GM19238 (cell line): ENCODE measurements around the gene GTF2E1.
A peak's percentile ranks its signal among the peaks of the same experiment; 100 is the strongest.
"Not testable (repeated sequence)": the region's sequence is repeated elsewhere in the genome, so short reads cannot be mapped to it uniquely, and the experiment has no call there.

Source experiments
- DNase-seq: peaks from one replicate; pipeline ENCODE4 v3.0.0; 2011; ENCODE audit warnings: low spot score; ENCODE audit not compliant: insufficient read length

The GTF2E1 gene

DNA sequence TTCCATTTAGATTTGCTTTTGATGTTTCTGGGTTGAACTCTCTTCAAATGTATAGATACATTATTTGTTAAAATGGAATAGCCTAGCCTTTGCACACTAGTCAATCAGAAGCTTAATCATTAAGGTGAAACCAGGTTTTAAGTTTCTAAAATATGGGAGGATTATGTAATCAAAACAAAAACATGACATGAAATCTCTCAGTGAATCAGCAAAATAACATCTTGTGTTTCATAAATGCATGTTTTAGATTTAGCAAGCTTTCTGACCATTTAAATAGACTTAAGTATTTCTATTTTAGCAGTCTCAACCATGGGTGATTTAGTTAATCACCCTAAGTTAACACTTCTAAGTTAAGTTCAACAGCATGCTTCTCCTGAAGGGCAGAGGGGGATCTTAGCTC lies 11.3 kb downstream of the GTF2E1 start:
- DNase-seq: no peak

DNA sequence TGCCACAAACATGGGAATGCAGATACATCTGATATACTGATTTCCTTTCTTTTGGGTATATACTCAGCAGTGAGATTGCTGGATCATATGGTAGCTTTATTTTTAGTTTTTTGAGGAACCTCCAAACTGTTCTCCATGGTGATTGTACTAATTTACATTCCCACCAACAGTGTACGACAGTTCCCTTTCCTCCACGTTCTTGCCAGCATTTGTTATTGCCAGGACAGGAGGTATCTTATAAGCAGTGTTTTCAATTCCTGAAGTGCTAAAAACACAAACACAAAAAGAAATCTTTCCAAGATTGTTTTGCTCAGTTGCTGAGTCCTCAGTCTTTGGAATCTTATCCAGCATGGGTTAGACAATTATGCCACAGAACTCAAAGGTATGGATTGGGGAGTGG lies 13.5 kb downstream of the GTF2E1 start:
- no peak for DNase-seq

DNA sequence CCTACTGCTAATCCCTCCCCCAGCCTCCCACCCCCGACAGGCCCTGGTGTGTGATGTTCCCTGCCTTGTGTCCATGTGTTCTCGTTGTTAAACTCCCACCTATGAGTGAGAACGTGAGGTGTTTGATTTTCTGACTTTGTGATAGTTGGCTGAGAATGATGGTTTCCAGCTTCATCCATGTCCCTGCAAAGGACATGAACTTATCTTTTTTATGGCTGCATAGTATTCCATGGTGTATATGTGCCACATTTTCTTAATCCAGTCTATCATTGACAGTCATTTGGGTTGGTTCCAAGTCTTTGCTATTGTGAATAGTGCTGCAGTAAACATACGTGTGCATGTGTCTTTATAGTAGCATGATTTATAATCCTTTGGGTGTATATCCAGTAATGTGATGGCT lies 16.0 kb downstream of the GTF2E1 start:
- DNase-seq: not testable (repeated sequence)

DNA sequence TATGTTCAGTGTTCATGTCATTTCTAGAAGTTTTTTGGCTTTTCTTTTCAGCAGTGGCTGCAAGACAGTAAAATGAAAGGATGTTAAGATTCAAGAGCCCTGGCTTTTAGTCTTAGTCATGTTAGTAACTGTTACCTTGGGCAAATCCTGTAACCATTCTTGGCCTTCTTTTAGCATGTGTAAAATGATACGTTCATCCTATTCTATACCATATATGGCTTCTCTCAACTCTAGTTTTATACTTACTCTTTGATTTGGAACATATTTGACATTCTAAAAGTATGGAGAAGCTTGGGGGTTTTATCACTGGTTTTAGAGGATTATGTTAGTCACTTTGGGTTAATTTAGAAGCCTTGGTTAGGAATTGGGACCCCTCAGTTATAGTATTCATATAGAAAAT lies 20.1 kb downstream of the GTF2E1 start:
- no peak for DNase-seq

DNA sequence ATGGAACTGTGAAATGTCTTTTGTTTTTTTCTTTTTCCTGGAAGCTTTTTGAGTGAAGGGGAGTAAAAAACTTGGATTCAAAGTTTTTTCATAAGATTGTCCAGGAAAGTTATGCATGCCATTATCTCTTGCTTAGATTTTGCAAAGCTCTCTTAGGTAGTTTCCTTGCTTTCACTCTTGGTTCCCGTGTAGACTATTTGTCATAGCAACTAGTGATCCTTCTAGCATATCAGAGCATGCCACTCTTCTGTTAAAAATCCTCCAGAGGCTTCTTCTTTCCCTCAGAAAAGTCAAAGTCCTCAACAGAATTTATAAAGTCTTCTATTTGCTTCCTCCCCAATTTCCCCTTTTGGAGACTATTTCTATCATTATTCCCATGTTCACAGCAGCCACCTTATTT lies 21.1 kb downstream of the GTF2E1 start:
- no peak for DNase-seq

DNA sequence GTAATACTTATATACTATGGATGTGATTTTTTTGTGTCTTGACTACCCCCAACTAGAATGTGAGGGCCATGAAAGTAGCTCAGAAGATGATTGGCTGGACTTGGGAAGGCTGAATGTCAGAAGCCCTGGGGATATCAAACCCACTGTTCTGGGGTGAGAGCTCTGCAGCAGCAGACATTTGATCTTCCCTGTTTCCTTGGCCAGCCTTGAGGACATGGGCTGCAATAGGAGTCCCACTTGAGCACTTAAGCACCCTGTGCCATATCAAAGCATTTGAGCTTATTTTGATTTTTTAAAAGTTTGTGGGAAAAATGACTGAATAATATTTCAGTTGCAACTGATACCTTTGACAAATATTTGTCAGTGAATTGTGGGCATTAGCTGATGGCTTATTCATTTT lies 21.7 kb downstream of the GTF2E1 start:
- no peak for DNase-seq

DNA sequence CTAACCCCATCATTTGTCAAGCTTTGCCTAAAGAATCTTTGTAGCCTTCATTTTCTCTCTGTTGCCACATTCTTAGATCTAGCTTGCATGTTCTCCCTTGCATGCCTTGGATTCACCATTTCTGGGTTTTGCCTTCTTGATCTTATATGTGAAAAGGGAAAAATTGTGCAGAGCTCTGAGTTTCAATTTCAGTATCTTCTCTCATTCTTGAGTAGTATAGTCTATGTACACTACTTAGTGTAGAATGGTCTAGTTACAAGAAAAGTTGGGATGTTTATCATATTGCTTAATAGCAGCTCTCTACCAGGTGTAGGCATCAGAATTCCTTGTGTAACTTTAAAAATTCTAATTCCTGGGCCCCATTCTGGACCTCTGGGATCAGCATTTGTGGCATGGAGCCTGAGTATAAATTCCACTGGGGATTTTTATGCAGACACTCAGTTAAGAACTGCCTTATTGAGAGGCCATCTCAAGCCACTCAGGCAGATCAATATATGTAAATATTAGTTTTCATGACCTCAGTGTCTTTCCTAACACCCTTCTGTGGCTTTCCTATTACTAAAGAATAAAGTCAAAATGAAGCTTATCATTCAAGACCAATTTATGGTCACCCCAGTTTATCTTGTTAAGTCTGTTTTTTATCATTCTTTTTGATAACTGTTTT lies 23.4 kb downstream of the GTF2E1 start:
- no peak for DNase-seq

DNA sequence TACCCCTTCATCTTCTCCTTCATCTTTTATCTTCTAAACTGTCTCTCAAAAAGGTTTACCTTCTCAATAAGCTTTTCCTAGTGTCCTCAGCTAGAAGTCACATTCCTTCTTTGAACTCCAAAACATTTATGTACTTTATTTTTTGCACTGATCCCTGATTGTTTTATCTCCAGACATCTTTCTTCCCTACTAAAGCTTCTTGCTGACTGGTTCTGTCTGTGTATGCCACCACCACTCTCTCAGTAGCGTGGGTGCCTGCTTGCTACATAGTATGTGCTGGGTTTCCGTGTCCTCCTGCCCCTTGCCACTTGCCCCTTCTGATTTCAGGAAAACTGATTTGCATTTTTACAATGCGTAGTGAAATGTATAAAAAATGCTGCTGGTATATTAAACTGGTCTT lies 24.0 kb downstream of the GTF2E1 start:
- DNase-seq: no peak

DNA sequence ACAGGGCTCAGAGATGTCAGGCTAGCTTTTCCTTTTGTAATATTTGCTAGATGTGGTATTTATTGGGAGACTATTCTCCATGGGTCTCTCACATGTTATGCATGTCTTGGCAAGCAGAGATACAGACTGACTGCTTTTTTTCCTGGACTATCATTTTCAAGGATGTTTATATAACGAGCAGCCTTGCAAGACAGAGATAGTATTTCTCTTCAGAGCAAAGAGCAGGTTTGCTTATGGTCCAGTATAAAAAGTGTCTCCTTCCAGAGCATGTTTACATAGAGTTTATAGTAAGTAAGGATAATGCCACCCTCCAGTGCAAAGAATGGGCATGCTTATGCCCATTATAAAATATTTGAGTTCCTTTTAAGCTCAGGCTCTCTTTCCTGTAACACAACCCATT lies 24.6 kb downstream of the GTF2E1 start:
- DNase-seq: no peak

DNA sequence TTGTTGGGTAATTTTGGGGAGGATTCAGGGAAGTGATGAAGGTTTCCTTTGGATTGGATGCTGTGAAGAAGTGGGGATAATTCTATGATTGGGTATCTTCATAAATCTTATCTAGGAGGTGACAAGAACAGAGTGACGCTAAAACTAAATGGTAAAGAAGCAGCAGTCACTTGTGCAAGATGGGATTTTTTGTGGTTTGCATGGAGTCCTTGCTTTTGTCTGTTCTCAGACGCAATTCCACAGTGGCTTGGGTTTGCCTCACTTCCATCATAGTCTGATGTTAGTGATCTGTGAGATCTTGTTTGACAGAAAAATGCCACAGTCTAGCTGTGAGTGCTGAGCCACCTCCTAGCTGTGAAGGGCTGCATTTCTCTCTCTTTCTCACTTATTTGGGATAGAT lies 26.9 kb downstream of the GTF2E1 start:
- DNase-seq: no peak

DNA sequence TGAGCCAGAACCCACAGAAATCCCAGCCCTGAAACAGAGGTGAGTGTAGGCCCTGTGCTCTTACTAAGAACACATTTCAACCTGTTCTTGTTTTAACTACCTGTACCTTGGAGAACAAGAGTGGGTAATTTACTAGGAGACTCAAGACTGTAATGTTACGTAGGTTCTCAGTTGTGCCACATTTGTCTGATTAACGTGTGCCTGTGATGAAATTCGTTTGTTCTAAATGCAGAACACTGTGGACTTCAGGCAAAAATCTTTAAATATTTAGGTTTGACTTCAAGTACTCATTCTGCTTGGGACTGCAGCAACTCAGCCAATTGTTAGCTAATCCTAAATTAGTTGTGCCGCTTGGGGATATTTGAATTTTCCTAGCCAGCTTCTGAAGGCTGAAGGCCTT lies 28.3 kb downstream of the GTF2E1 start:
- DNase-seq: no peak

DNA sequence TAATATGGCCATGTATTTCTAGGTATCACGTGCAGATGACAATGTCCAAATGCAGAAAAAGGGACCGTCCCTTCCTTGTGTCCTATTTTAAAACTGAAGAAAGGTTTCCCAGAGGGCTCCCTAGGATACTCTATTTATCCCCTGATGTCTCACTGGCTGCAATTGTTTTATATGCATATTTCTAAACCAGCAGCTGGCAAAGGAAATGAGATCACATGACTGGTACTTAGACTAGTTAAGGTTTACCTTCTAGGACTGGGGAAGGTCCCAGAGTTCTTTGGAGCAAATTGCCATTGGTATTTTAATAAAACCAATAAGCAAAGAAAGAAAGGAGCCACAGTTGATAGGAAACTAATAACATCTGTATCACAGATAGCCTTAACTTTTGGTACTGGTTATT lies 29.5 kb downstream of the GTF2E1 start:
- no peak for DNase-seq

DNA sequence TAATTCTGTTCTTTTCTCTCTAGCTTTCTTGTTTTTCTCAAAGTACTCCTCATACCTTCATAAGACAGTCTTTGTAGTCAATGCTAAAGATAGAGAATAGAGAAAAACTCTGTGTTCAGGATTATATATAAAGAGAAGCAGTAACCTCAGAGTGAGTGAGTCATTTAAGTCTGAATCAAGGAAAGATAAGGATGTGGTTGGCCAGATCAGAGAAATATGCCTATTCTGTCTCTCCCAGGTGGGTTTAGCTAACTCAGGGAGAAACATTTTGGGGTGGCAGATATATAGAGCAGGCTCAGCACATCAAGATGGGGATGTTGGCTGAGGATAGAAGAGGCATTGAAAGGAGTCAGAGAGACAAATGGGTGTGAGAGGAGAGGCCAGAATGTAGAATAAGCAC lies 31.4 kb downstream of the GTF2E1 start:
- DNase-seq: no peak

DNA sequence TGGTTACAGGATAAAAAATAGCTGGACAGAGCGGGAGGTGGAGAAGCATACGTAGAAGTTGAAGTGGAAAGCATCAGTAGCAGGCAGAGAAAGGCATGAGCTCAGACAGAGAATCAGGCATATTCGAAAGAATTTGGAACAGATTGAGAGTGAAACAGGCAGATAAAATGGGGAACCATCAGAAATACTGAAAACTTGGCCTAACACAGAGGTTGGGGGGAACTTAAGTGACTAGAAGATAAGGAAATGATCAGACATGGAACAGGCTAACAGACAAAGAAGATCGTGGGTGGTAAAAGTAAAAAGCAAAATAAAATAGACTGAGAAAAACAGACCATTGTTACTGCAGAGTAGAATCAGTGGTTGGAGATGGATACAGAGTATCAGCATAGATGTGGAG lies 32.9 kb downstream of the GTF2E1 start:
- DNase-seq: no peak

DNA sequence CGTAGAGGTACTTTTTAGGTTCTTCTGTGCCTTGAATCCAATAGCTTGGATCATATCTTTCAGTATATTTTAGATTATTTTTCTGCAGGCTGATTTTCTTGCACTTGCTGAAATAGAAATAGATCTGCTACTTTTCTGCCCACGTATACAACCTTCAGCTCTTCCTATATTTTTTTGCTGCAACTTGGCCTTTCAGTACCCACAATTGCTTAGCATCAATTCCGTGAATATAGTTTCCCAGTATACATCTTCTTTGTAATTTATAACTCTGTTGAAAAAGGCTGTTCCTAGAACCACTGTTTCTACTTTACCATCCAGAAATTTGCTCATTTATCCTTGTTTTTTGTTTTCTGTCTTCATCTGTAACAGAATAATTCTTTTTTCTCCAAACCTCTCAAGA lies 36.2 kb downstream of the GTF2E1 start:
- no peak for DNase-seq

DNA sequence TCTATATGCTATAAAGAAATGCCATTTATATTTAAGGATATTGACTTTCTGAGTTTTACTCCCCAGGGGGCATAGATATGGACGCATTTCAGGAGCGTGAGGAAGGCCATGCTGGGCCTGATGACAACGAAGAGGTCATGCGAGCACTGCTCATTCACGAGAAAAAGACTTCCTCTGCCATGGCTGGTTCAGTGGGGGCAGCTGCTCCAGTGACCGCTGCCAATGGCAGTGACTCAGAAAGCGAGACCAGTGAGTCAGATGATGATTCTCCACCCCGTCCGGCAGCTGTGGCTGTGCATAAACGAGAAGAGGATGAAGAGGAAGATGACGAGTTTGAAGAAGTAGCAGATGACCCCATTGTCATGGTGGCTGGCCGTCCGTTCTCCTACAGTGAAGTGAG lies 38.4 kb downstream of the GTF2E1 start:
- DNase-seq: no peak

DNA sequence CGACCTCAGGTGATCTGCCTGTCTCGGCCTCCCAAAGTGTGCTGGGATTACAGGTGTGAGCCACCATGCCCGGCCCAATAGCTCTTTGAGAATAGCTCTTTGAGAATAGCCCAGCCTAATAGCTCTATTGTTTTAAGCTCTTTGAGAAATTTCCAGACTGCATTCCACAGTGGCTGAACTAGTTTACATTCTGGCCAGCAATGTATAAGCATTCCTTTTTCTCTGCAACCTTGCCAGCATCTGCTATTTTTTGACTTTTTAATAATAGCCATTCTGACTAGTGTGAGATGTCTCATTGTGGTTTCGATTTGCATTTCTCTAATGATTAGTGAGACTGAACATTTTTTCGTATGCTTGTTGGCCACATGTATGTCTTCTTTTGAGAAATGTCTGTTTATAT lies 43.3 kb downstream of the GTF2E1 start:
- not testable (repeated sequence) for DNase-seq

DNA sequence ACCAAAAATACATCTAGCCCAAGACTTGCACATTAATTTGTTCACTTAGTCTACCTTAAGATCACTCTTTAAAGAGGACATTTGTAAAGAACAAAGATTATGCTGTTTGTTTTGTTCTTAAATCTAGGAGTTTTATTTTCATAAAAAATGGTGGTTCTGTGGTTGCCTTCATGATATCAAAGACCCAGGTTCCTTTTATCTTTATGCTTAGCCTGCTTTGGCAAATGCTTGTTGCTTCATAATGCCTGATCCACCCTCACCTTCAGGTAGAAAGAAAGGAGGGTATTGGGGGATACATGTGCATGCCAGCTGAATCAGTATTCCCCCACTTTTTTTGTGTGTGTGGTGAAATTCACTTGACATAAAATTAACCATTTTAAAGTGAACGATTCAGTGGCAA lies 48.5 kb downstream of the GTF2E1 start:
- DNase-seq: no peak

DNA sequence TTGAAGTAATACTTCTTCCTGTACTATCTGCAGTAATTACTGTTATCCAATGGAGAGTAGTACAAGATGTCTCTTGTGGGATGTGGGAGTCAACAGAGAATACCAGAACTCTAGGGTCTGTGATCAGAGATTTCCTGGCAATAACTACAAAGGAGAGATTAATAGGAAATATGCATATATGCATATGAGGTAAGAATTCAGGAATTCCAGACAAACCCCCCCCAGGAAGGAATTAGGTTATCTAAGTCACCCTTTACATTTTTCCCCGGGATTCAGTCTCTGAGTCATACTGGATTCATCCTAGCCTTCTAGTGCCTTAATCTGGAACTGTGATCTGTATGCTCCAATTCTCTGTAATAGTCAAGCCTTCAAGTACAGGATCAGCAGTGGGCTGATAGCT lies 49.4 kb downstream of the GTF2E1 start:
- no peak for DNase-seq

DNA sequence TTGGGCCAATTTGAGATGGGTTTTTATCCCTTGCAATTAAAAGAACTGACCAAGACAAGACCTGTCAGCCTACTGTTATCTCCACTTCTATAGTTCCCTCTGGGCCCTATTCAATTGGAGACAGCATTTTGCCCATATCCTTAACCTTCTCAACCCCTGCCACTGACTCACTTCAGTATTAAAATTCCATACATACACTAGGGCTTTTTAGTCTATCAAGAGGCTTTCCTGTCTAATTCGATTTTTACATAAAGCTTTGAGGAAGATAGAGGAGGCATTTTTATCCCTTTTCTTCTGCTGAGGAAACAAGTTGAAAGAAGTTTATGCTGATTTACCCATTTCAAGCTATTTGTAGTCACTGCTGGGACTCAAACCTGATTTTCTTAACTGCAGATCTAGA lies 51.1 kb downstream of the GTF2E1 start:
- no peak for DNase-seq

DNA sequence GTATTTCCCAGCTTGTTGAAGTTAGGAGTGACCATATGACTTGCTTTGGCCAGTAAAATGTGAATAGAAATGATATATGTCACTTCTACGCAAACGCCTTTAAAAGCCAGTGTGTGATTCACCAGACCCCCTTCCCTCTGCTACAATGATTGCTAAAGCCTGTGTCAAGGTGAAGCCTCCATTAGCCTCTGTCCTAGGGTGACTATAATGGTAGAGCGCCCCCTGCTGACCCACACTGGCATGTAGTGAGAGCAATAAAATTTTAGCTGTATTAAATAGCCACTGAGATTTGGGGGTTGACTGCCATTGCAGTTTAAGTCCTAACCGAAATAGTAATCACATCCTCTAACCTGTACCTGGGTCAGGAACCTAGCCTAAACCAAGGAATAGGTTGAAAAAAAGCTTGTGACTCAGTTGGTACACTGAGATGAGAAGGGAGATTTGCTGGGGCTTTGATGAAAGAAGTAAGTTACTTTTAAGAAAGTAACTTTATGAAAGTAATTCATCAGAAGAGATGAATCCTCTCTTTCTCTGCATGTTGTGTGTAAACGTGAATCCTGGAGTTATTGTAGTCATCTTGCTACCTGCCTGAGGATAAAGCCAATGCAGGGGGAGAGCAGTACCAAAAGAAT lies 52.6 kb downstream of the GTF2E1 start:
- peak; percentile 13 for DNase-seq

DNA sequence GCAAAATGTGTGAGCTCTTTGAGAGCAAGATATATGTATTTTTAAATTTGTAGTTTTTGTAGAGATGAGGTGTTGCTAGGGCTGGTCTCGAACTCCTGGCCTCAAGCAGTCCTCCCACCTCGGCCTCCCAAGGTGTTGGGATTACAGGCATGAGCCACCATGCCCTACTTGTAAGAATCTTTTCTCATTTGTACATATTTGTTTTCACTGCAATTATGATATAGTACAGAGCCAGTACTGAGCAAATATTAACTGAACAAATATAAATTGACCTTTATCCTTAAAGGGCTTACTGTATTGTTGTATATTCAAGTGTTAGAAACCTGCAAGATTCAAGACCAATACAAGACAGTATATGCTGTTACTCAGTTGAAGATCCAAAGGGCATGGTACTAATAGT lies 53.4 kb downstream of the GTF2E1 start:
- no peak for DNase-seq

DNA sequence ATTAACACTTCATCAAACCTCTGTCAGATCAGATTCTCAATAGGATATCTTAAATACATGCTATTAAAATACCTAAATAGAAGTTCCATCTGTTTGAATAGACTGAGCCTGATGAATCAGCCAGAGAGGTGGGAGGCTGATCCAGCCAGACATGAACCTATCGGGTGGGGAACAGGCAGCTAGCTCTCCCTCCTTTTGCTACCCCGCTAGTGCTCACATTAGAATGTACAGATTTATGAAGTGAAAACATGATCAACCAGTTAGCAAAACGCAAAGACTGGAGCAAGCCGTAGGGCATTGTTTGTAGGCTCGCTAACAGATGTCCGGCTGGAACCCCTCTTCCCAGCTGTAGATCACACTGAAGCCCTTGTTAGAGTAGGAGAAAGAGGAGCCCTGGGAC lies 54.4 kb downstream of the GTF2E1 start:
- no peak for DNase-seq

DNA sequence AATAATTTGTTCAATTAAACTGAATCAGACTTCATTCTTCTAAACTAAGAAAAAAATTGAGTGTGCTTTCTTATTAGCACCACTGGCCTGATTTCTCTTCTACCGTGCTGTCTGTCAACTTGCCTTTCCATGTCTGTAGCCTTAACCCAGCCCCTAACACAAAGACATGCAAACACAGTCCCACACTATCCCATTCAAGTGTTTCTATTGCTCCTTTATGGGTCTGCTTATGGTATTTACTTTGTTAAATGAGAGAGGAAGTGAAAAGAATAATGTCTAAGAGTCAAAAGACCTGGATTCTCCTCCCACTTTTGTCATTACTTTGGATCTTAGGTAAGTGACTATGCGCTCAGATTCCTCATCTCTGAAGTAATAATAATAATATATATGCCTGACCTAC lies 55.3 kb downstream of the GTF2E1 start:
- DNase-seq: no peak
